ENCODE results near the gene DCHS1.
A peak's percentile ranks its signal among the peaks of the same experiment; 100 is the strongest.

Gene DCHS1

GRCh38 chr11:6627762-6628241 is 27.8 kb downstream of the DCHS1 start:
- no peak for FAIRE-seq

GRCh38 chr11:6626971-6627761 is 28.4 kb downstream of the DCHS1 start:
- no peak for FAIRE-seq

- no peak for FAIRE-seq
Measured at GRCh38 chr11:6625832-6626420, 29.7 kb downstream of the DCHS1 start.

- FAIRE-seq: no peak
Measured at GRCh38 chr11:6625156-6625831, 30.3 kb downstream of the DCHS1 start.

- FAIRE-seq: no peak
Measured at GRCh38 chr11:6623391-6624363, 31.9 kb downstream of the DCHS1 start.

- no peak for FAIRE-seq
Measured at GRCh38 chr11:6622261-6623171, 33.1 kb downstream of the DCHS1 start.

GRCh38 chr11:6621711-6622211 is 33.8 kb downstream of the DCHS1 start:
- FAIRE-seq: no peak

GRCh38 chr11:6620636-6621035 is 35.0 kb downstream of the DCHS1 start:
- FAIRE-seq: no peak

GRCh38 chr11:6619004-6619745 is 36.4 kb downstream of the DCHS1 start, which contains the start of gene TPP1:
TSS of gene TPP1 (minus strand) at chr11:6619422. CDS start at chr11:6619400, 22 bp downstream.
- FAIRE-seq: peak; percentile 80

GRCh38 chr11:6618117-6619003 is 37.2 kb downstream of the DCHS1 start:
- FAIRE-seq: no peak

GRCh38 chr11:6617315-6617781 is 38.3 kb downstream of the DCHS1 start:
- FAIRE-seq: no peak

- FAIRE-seq: no peak
Measured at GRCh38 chr11:6616596-6617250, 38.9 kb downstream of the DCHS1 start.

- no peak for FAIRE-seq
Measured at GRCh38 chr11:6615882-6616585, 39.6 kb downstream of the DCHS1 start.

- no peak for FAIRE-seq
Measured at GRCh38 chr11:6615046-6615445, 40.6 kb downstream of the DCHS1 start.

- FAIRE-seq: no peak
Measured at GRCh38 chr11:6614446-6614845, 41.2 kb downstream of the DCHS1 start.

GRCh38 chr11:6613496-6613895 is 42.1 kb downstream of the DCHS1 start:
- FAIRE-seq: no peak

GRCh38 chr11:6612213-6613041 is 43.2 kb downstream of the DCHS1 start, which contains the start of gene TAF10:
TSS of gene TAF10 (minus strand) at chr11:6612216. CDS start at chr11:6612189, 27 bp downstream.
- FAIRE-seq: no peak
